ENCODE measurements around the gene PABPC4L.

Gene PABPC4L

DNA sequence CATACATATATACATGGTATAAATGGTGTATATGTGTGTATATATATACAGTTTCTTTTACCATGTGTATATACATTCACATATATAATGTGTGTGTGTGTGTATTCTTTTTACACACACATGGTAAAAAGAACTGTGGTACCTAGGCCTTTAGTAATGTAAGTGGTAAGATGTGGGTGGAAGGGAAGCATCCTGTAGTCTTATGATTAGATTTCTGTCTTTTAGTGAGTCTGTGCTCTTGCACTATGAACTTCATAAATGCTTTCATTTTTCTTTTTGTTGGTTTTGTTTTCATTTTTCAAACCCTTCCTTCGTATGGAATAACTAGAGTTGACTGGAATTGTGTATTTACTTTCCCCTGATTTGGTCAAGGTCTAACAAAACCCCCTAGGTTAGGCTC is 12.1 kb downstream of the PABPC4L start:
- no peaks in the 10 kb centered on the region for H3K27me3 ChIP-seq (ENCODE audit: insufficient read depth, low read length)
- no peak overlapping the region for H3K9ac ChIP-seq (ENCODE audit: low read depth, low read length)
- no peaks in the 10 kb centered on the region for H3K9me3 ChIP-seq (ENCODE audit: insufficient read depth, low read depth, low read length)
- H3K4me1 ChIP-seq (ENCODE audit: insufficient read depth, low read length), result no peaks in the 10 kb centered on the region
- H3K36me3 ChIP-seq (ENCODE audit: insufficient read depth, low read depth, low read length), result no peaks in the 10 kb centered on the region
- H3K27ac ChIP-seq (ENCODE audit: low read length), result no peak overlapping the region
- no peak overlapping the region for H3K4me3 ChIP-seq (ENCODE audit: low read length)

DNA sequence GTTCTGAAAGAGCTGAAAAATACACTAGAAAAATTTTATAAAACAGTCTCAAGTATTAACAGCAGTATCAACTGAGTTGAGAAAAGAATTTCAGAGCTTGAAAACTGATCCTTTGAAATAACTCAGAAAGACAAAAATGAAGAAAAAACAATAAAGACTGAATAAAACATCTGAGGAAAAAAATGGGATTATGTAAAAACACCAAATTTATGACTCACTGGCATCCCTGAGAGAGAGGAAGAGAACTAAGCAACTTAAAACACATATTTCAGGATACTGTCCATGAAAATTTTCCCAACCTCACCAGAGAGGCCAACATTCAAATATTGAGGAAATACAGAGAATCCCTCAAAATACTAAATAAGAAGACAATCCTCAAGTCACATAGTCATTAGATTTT is 22.9 kb downstream of the PABPC4L start:
- H3K27me3 ChIP-seq (ENCODE audit: insufficient read depth, low read length), result no peaks in the 10 kb centered on the region
- H3K4me3 ChIP-seq (ENCODE audit: low read length), result no peak overlapping the region
- H3K36me3 ChIP-seq (ENCODE audit: insufficient read depth, low read depth, low read length), result no peaks in the 10 kb centered on the region
- peaks cover 9% of the 10 kb centered on the region; the same call in 1 of the 2 replicates for H3K4me1 ChIP-seq (ENCODE audit: insufficient read depth, low read length)
- no peaks in the 10 kb centered on the region for H3K9me3 ChIP-seq (ENCODE audit: insufficient read depth, low read depth, low read length)
- no peak overlapping the region for H3K9ac ChIP-seq (ENCODE audit: low read depth, low read length)
- no peak overlapping the region for H3K27ac ChIP-seq (ENCODE audit: low read length)

DNA sequence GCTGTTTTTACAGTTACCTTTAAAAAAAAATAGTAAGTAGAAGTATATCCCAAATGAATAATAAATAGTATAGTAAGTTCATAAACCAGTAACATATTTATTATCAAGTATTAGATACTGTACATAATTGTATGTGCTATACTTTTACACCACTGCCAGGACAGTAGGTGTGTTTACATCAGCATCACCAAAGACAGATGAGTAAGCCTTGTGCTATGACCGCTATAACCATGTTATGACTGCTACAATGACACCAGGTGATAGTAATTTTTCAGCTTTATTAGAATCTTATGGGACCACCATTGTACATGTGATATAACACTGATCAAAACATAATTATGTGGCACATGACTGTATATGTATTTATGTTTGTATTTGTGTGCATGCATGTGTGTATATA is 27.3 kb downstream of the PABPC4L start:
- no peaks in the 10 kb centered on the region for H3K36me3 ChIP-seq (ENCODE audit: insufficient read depth, low read depth, low read length)
- no peak overlapping the region for H3K4me3 ChIP-seq (ENCODE audit: low read length)
- H3K27me3 ChIP-seq (ENCODE audit: insufficient read depth, low read length), result no peaks in the 10 kb centered on the region
- peaks cover 5% of the 10 kb centered on the region; the same call in 1 of the 2 replicates for H3K4me1 ChIP-seq (ENCODE audit: insufficient read depth, low read length)
- no peak overlapping the region for H3K9ac ChIP-seq (ENCODE audit: low read depth, low read length)
- H3K9me3 ChIP-seq (ENCODE audit: insufficient read depth, low read depth, low read length), result no peaks in the 10 kb centered on the region; the same call in 1 of the 2 replicates
- no peak overlapping the region for H3K27ac ChIP-seq (ENCODE audit: low read length)

DNA sequence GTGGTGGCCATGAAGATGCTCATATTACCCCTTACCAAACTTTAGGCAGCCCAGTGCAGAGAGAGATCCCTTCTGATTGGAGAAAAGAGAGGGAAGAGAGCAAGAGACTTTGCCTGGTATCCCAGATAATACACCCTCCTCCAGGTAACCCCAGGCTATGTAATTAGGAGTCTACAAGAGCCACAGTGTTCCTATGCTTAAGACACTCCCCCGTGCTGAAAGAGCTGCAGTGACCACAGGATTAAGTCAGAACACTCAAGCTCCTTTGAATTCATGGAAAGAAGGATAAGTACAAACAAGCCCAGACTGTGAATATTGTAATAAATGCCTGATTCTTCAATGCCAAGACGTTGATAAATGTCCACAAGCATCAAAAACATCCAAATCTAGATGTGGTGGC is 41.4 kb downstream of the PABPC4L start:
- no peak overlapping the region for H3K27ac ChIP-seq (ENCODE audit: low read length)
- H3K9me3 ChIP-seq (ENCODE audit: insufficient read depth, low read depth, low read length), result no peaks in the 10 kb centered on the region
- H3K36me3 ChIP-seq (ENCODE audit: insufficient read depth, low read depth, low read length), result no peaks in the 10 kb centered on the region
- H3K4me1 ChIP-seq (ENCODE audit: insufficient read depth, low read length), result no peaks in the 10 kb centered on the region
- no peak overlapping the region for H3K4me3 ChIP-seq (ENCODE audit: low read length)
- no peaks in the 10 kb centered on the region for H3K27me3 ChIP-seq (ENCODE audit: insufficient read depth, low read length)
- H3K9ac ChIP-seq (ENCODE audit: low read depth, low read length), result no peak overlapping the region

DNA sequence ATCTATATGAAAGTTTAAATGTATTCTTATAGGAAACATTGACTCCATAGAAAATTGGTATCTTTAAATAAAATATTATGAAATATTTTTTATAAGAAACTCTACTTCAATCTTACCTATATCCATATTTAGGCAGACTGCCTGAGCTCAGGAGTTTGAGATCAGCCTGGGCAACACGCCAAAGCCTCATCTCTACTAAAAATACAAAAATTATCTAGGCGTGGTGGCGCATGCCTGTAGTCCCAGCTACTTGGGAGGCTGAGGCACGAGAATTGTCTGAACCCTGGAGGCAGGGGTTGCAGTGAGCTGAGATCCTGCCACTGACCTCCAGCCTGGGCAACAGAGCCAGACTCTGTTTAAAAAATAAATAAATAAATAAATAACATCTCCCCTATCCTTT is 47.5 kb downstream of the PABPC4L start:
- H3K9ac ChIP-seq (ENCODE audit: low read depth, low read length), result no peak overlapping the region
- H3K36me3 ChIP-seq (ENCODE audit: insufficient read depth, low read depth, low read length), result no peaks in the 10 kb centered on the region
- H3K27me3 ChIP-seq (ENCODE audit: insufficient read depth, low read length), result no peaks in the 10 kb centered on the region
- H3K4me3 ChIP-seq (ENCODE audit: low read length), result no peak overlapping the region
- H3K9me3 ChIP-seq (ENCODE audit: insufficient read depth, low read depth, low read length), result no peaks in the 10 kb centered on the region
- no peaks in the 10 kb centered on the region for H3K4me1 ChIP-seq (ENCODE audit: insufficient read depth, low read length)
- no peak overlapping the region for H3K27ac ChIP-seq (ENCODE audit: low read length)

DNA sequence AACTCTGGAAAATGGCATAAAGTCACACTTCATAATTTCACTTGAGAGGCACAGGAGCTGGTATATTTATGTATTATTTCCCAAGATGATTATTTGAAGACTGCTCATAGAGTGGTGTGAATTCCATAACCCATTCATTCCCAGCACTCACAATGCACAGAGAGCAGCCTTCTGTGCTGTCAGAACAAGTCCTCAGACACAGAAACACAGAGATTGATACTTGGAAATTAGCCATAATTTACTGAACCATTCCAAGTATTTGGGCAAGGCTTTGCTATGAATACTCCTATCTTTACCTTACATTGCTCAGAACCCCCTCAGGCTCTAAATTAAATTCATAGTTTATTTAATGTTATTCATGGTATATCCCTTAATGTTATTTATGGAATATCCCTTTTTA is 53.6 kb downstream of the PABPC4L start:
- Histone ChIP-seq H3K36me3 (ENCODE audit: insufficient read depth, low read depth, low read length) (no peaks in the 10 kb centered on the region), H3K4me3 (ENCODE audit: low read length) (no peak overlapping the region), H3K4me1 (ENCODE audit: insufficient read depth, low read length) (peaks cover 11% of the 10 kb centered on the region; the same call in 1 of the 2 replicates), H3K9me3 (ENCODE audit: insufficient read depth, low read depth, low read length) (no peaks in the 10 kb centered on the region), H3K27ac (ENCODE audit: low read length) (no peak overlapping the region), H3K27me3 (ENCODE audit: insufficient read depth, low read length) (no peaks in the 10 kb centered on the region), H3K9ac (ENCODE audit: low read depth, low read length) (no peak overlapping the region)

Measured in iPS-20b (cell line).